Putamen (tissue), 1 donor: Measurements from ENCODE around the gene METTL16.
A peak's percentile ranks its signal among the peaks of the same experiment; 100 is the strongest.

Experiments used
- DNase-seq: peaks from one replicate; pipeline ENCODE4 v3.0.0-alpha.2; 2016; ENCODE audit warnings: low spot score

Gene METTL16

GRCh38 chr17:2395258-2396181 lies 116.2 kb downstream of the METTL16 start:
- DNase-seq: no peak

DNA sequence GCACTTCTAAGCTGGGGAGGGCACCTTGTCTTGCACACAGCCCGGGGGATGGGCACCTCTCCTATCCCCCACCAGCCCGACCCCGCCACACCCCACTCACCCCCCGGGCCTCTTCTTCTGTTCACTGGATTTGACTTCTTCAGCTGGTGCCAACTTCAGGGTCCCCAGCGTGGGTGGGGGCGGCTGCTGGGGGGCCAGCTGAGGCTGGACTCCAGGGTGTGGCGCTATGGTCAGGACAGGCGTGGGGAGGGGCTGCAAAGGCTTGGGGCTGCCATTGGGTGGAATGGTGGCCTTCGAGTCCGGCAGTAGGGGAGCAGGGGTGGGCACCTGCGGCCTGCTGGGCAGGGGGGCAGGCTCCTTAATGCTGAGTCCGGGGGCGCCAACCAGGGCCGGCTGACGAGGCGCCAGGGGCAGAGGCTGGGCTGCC lies 116.9 kb downstream of the METTL16 start:
- no peak for DNase-seq

DNA sequence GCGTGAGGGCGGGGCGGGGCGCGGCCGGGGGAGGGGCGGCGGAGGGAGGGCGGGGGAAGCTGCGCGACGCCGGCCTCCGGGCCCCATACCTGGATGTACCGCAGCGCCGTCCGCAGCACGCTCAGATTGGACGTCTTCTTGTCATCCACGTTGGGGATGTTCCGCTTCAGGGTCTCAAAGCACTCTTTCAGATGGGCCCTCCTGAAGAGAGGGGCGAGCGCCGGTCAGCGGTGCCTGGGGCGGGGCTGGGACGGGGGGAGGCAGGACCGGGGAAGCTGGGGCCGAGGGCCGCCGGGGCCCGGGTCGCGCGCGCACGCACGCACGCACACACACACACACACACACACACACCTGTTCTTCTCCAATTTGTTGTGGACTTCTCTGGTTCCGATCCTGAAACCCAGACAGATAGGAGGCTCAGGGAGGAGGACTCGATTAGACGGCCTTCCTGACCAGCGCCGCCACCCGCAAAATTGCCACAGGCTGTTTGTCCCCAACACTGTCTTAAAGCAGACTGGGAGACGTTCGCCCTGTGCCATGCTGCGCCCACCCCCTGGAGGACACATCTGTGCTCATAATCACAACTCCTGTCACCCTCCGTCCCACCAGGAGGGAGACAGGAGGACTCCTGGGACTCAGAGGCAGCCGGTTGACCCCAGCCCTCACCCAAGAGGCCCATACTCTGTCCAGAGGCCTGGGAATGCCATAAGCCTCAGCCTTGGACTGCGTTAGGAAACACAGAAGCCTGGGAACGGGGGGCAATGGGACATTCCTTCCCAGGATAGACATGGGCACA lies 117.5 kb downstream of the METTL16 start:
- no peak for DNase-seq

DNA sequence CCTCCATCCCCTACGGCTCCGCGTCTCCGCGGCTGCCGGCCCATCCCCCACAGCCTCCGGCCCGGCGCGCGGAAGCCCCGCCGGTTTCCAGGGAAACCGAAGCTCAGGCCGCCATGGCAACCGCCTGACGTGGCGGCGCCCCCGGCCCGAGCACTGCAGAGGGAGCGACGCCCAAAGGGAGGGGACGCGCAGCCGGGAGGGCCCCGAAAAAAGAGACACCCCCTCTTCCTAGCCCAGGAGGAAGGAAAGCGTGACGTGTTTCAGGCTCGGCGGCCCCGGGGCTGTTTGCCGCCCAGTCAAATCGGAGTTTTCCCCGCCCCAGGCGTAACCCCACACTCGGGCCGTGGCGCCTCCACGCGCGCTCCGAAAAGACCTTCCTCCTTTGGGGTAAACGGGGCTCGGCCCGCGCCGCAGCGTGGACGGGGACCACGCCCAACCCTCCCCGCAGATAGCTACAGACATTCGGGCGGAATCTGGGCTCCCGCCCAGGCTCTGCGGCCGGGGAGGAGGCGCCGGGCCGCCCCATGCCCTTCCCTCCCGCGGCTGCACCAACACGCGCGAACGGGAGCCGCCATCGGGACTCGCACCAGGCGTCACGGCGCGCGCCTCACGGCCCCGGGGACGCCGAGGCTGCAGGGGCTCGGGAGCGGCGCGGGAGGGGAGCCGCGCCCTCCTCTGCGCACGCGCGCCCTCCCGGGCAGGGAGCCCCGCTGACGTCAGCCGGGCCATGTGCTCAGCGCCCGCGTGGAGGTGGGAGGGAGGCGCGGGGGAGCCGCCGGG lies 118.3 kb downstream of the METTL16 start:
- peak; percentile 90 for DNase-seq

- peak; percentile 97 for DNase-seq
These were observed 119.2 kb downstream of the METTL16 start for GRCh38 chr17:2392252-2393173.

DNA sequence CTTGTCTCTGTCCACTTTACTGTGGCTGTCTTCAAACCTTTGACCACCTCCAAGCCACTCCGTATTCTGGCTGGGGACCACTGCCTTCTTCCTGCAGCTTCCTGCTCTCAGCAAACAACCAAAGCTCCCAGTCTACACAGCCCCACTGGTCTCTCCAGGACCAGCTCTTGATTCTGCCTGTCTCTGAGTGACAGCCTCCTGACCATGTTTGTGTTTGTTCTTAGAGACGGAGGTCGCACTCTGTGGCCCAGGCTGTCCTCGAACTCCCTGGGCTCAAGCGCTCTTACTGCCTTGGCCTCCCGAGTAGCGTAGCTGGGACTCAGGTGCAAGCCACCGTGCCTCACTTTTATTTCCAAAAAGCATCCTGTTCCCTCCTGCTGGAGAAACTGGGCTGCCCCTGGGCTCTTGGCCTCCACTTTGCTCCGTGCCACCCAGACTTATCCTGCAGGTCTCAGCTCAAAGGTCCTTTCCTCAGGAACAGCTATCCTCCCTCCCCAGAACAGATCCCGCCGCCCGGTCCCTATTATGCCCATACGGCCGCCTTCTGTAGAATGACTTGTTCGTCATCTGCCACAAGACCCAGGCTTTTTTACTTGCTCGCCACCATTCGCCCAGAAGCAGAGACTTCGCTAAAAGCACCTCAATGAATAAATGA lies 120.0 kb downstream of the METTL16 start:
- DNase-seq: no peak

GRCh38 chr17:2390199-2390836 lies 121.4 kb downstream of the METTL16 start:
- no peak for DNase-seq

GRCh38 chr17:2388683-2389055 lies 123.0 kb downstream of the METTL16 start:
- DNase-seq: no peak

DNA sequence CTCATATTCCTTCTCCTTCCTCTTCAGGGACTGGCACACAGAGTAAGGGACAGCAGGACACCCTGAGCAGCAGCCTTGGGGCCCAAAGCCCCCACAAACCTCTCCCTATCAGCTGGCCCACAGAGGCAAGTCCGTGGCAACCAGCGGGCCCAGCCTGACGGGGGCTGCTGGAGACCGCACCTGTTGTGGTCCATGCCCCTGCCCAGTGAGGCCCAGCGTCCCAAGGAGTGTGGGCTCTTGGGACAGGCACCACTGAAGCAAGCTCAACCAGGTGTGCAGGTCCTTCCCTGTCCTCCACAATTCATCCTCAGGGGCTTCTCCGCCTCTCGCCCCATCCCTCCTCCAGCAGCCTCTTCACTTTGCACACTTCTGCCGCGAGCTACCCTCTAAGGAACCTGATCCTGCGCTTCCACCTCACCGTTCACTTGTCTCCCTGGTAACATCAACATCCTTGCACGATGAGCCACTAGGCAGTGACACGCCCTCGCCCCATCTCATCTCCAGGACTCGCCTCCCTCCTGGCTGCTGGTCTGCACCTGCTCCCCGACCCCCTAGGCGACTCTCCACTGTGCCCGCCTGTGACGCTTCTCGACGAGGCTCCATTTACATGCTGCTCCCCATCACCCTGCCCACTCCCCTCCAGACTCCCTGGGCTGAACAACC lies 123.5 kb downstream of the METTL16 start:
- no peak for DNase-seq

DNA sequence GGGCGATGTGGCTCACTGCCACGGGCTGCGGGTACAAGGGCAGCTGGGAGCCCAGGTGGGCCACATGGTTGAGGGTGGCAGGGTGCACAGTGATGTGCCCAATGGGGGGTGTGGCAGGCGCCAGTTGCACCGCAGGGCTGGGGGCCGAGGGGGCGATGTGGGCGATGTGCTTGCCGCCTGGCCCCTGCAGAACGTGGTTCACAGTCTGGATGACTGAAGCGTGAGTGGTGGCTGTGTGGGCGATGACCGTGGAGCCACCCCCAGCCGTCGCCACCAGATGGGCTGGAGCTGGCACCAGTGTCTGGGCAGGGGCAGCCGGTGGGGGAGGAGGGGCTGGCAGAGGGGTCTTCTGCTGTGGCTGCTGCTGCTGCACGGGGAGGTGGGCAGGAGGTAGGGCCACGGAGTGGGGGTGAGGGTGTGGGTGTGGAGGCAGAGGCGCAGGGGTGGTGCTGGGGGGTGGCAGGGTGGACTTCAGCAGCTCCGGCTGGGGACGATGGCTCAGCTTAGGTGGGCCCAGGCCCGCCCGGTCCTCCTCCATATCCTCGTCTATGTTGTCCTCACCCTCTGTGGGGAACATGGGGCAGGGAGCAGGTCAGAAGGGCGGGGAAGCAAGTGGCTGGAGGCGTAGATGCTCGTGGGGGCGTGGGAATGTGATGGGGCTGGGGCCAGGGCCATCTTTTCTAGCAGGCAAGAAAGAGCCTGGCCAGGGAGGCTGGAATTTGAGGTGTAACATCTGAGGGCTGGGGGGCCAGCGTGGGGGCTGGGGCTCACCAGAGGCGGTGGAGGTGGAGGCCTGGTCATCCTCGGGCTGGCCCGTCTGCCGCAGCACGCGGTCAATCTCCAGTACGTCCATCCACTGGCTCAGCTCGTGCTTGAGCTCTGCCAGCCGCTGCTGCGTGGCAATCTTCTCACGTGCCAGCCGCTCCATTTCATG lies 124.3 kb downstream of the METTL16 start:
- no peak for DNase-seq

- no peak for DNase-seq
These were observed 125.1 kb downstream of the METTL16 start for GRCh38 chr17:2386400-2387085.

DNA sequence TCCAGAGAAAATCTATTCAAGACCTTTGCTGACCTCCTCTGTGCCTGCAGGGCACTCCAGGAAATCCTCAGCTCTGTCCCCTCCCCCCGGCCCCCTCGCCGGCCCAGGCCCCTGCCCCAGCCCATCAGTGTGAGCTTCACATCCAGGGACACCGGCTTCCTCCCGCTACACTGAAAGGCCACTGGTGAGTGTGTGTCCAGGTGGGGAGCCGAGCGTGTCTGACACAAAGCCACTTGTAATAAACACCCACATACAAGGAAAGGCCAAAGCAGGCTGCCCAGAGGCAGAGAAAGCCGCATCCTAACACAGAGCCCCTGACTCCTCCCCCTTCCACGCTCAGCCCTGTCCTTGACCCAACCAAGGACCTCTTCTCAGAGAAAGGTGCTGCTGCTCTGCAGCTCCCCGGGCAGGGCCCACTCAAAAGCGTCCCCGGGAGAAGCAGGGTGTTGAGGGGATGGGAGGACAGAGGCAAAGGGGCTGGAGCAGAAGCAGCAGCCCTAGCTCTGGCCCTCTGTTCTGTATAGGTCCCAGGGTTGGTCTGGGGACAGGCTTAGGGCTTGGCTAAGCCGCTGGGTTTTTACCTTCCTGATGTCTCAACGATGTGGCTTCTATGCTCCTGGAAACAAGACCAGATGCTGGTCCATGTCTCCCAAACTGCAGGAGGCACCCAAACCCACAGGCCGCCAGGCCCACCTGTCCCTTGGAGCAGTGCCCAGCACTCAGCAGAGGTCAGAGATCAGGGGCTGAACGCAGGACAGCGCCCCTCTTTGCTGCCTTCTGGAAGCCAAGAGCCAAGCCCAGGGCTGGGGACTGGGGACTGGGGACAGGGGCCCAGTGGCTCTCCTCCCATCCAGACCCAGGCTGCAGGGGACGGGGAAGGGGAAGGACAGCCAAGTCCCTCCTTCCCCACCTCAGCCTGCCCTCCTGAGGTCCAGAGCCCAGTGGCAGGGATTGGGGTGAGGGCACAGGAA lies 126.2 kb downstream of the METTL16 start:
- no peak for DNase-seq

DNA sequence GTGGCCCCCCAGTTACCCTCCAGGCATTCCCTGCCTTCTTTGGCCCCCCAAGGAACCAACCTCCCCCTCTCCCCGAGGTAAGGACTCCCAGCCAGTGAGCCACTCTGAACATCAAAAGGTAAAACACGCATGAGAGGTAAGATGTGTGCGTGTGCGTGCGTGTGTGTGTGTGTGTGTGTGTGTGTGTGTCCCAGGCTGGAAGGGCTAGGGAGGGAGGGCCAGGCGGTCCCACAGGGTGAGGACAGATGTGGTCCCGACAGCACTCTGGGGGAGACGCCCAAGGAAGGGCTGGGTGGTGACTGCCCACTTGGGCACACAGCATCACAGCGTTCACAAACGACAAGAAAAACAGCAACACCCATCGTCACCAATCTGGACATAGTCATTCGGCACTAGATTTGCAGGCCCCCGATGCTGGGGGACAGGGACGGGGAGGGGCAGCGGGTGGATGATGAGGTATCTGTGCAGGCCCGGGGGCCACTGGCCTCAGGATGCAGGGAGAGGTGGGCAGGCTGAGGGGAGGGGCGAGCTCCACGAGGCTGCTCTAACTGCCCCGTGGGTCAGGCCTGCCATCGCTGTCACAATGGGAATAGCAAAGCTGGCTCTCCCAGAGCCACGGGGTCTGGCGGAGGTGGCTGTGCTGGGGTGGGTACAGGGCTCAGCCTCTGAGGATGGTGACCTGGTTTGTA lies 127.1 kb downstream of the METTL16 start:
- no peak for DNase-seq

DNA sequence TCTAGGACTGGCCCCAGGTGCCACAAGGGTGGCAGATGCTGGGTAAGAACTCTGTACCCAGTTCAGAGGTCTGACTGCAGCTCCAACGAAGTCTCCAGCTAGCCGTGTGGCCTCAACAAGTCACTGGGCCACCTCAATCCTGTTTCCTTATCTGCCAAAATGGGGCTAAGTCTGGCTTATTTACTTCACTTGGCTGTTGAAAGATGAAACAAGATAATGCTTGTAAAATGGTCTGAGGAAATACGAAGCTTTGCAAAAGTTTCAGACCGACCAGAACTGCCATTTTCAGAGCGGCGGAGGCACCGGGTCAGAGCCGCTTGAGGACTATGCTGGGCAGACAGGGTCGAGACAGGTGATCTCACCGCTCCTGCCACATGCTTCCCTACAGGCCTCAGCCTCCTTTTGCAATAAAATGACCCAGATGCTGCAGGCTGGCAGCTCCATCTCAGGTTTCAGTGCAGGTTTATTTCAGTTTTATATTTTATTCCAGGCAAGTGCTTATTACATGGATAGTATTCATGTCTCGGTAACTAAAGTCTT lies 128.0 kb downstream of the METTL16 start:
- DNase-seq: no peak

- DNase-seq: no peak
These were observed 130.6 kb downstream of the METTL16 start for GRCh38 chr17:2380950-2381649.
